ENCODE measurements around the gene ETV5. TPM values are rescaled to one million over a fixed set of nuclear protein-coding genes. Genes with fewer than 3 reads are reported as not detected.

Gene ETV5
- total RNA-seq, 1 experiment from 2014 or later = 16.2 TPM

- POLR2A ChIA-PET = no interaction called here
- no peaks in the 10 kb centered on the region for H3K9me3 ChIP-seq
- H3K4me1 ChIP-seq = no peaks in the 10 kb centered on the region
- Mint-ChIP-seq H3K4me1 (ENCODE audit: low read depth, unreplicated experiment) (peaks cover 26% of the 10 kb centered on the region), H3K27me3 (ENCODE audit: insufficient read depth, unreplicated experiment) (no peaks in the 10 kb centered on the region), H3K4me3 (ENCODE audit: unreplicated experiment) (no peak overlapping the region), H3K27ac (ENCODE audit: unreplicated experiment) (no peak overlapping the region), H3K36me3 (ENCODE audit: insufficient read depth, unreplicated experiment) (peaks cover 3% of the 10 kb centered on the region), H3K9me3 (ENCODE audit: unreplicated experiment) (no peaks in the 10 kb centered on the region)
- H3K36me3 ChIP-seq (ENCODE audit: control insufficient read depth, insufficient read depth, low read length) = no peaks in the 10 kb centered on the region
- H3K4me3 ChIP-seq (ENCODE audit: low read depth, low read length) = no peak overlapping the region
- intact Hi-C loops (cut with micrococcal nuclease; ENCODE audit: unreplicated experiment) = no loop called here
- DNase-seq = no peak
- no peak for TF ChIP-seq CTCF (IDR thresholded peaks at IDR 0.05; ENCODE audit: insufficient read depth in 1 of 2, low read depth in 1 of 2, low read length in 1 of 2, severe bottlenecking in 1 of 2, unreplicated experiment in 1 of 2)
- no TSS peak for BruUV-seq (replicated peaks)
- H3K27me3 ChIP-seq (replicated peaks; ENCODE audit: control insufficient read depth, insufficient read depth, low read length) = no peaks in the 10 kb centered on the region
- CTCF ChIA-PET = no interaction called here
Measured at GRCh38 chr3:186102687-186103086, 6.2 kb downstream of the ETV5 start.

GRCh38 chr3:186100398-186100797 is 8.5 kb downstream of the ETV5 start:
- no peak overlapping the region for H3K27ac Mint-ChIP-seq (ENCODE audit: unreplicated experiment)
- POLR2A ChIA-PET = no interaction called here
- H3K9me3 Mint-ChIP-seq (ENCODE audit: unreplicated experiment) = no peaks in the 10 kb centered on the region
- Histone ChIP-seq H3K27me3 (replicated peaks; ENCODE audit: control insufficient read depth, insufficient read depth, low read length) (no peaks in the 10 kb centered on the region), H3K4me3 (ENCODE audit: low read depth, low read length) (no peak overlapping the region), H3K9me3 (no peaks in the 10 kb centered on the region), H3K4me1 (peaks cover 8% of the 10 kb centered on the region; the same call in 1 of the 2 replicates), H3K36me3 (ENCODE audit: control insufficient read depth, insufficient read depth, low read length) (no peaks in the 10 kb centered on the region)
- peaks cover 14% of the 10 kb centered on the region for H3K4me1 Mint-ChIP-seq (ENCODE audit: low read depth, unreplicated experiment)
- no TSS peak for BruUV-seq (replicated peaks)
- CTCF ChIA-PET = no interaction called here
- no peak for DNase-seq
- no peaks in the 10 kb centered on the region for H3K27me3 Mint-ChIP-seq (ENCODE audit: insufficient read depth, unreplicated experiment)
- no peak for TF ChIP-seq CTCF (IDR thresholded peaks at IDR 0.05; ENCODE audit: insufficient read depth in 1 of 2, low read depth in 1 of 2, low read length in 1 of 2, severe bottlenecking in 1 of 2, unreplicated experiment in 1 of 2)
- intact Hi-C loops (cut with micrococcal nuclease; ENCODE audit: unreplicated experiment) = no loop called here
- H3K36me3 Mint-ChIP-seq (ENCODE audit: insufficient read depth, unreplicated experiment) = no peaks in the 10 kb centered on the region
- H3K4me3 Mint-ChIP-seq (ENCODE audit: unreplicated experiment) = no peak overlapping the region

- Mint-ChIP-seq H3K36me3 (ENCODE audit: insufficient read depth, unreplicated experiment) (no peaks in the 10 kb centered on the region), H3K27me3 (ENCODE audit: insufficient read depth, unreplicated experiment) (no peaks in the 10 kb centered on the region), H3K27ac (ENCODE audit: unreplicated experiment) (no peak overlapping the region), H3K4me3 (ENCODE audit: unreplicated experiment) (peak overlapping the region; percentile 85), H3K9me3 (ENCODE audit: unreplicated experiment) (no peaks in the 10 kb centered on the region), H3K4me1 (ENCODE audit: low read depth, unreplicated experiment) (peaks cover 13% of the 10 kb centered on the region)
- Histone ChIP-seq H3K27me3 (replicated peaks; ENCODE audit: control insufficient read depth, insufficient read depth, low read length) (no peaks in the 10 kb centered on the region), H3K36me3 (ENCODE audit: control insufficient read depth, insufficient read depth, low read length) (no peaks in the 10 kb centered on the region), H3K4me1 (peaks cover 8% of the 10 kb centered on the region; the same call in 1 of the 2 replicates), H3K9me3 (no peaks in the 10 kb centered on the region), H3K4me3 (ENCODE audit: low read depth, low read length) (no peak overlapping the region)
- no peak for DNase-seq
- POLR2A ChIA-PET = no interaction called here
- no peak for TF ChIP-seq CTCF (IDR thresholded peaks at IDR 0.05; ENCODE audit: insufficient read depth in 1 of 2, low read depth in 1 of 2, low read length in 1 of 2, severe bottlenecking in 1 of 2, unreplicated experiment in 1 of 2)
- CTCF ChIA-PET = no interaction called here
- intact Hi-C loops (cut with micrococcal nuclease; ENCODE audit: unreplicated experiment) = loop anchor here (10.0 kb wide), 1 partner anchor 446 kb away; the partner anchor contains the start of gene CRYGS
- no TSS peak for BruUV-seq (replicated peaks)
Measured at GRCh38 chr3:186099178-186099577, 9.7 kb downstream of the ETV5 start.

All from Caco-2 (cell line).